ENCODE measurements around the gene NRP1. TPM values are rescaled to one million over a fixed set of nuclear protein-coding genes. Genes with fewer than 3 reads are reported as not detected.

The NRP1 gene
- total RNA-seq, 1 donor from 2014 or later: 16.1 TPM

GRCh38 chr10:33233635-33234034 lies 100.8 kb downstream of the NRP1 start:
- no peak overlapping the region for H3K27ac Mint-ChIP-seq (ENCODE audit: unreplicated experiment)
- DNase-seq (ENCODE audit: low read depth, low spot score): no peak
- no peak overlapping the region for H3K4me3 Mint-ChIP-seq
- no peaks in the 10 kb centered on the region for H3K36me3 Mint-ChIP-seq (ENCODE audit: low read depth)
- no peaks in the 10 kb centered on the region for H3K27me3 Mint-ChIP-seq (ENCODE audit: low read depth)
- H3K4me1 Mint-ChIP-seq: peaks cover 64% of the 10 kb centered on the region
- TF ChIP-seq CTCF (conservative IDR thresholded peaks at IDR 0.05): no peak
- peaks cover 5% of the 10 kb centered on the region for H3K9me3 Mint-ChIP-seq

GRCh38 chr10:33233221-33233620 lies 101.2 kb downstream of the NRP1 start:
- Mint-ChIP-seq H3K4me3 (no peak overlapping the region), H3K9me3 (peaks cover 5% of the 10 kb centered on the region), H3K36me3 (ENCODE audit: low read depth) (no peaks in the 10 kb centered on the region), H3K27ac (ENCODE audit: unreplicated experiment) (no peak overlapping the region), H3K4me1 (peaks cover 67% of the 10 kb centered on the region), H3K27me3 (ENCODE audit: low read depth) (no peaks in the 10 kb centered on the region)
- DNase-seq (ENCODE audit: low read depth, low spot score): no peak
- TF ChIP-seq CTCF (conservative IDR thresholded peaks at IDR 0.05): no peak

- Mint-ChIP-seq H3K36me3 (ENCODE audit: low read depth) (no peaks in the 10 kb centered on the region), H3K27ac (ENCODE audit: unreplicated experiment) (peak overlapping the region; percentile 27), H3K4me1 (peaks cover 68% of the 10 kb centered on the region)
Observed at GRCh38 chr10:33231621-33232350, 102.7 kb downstream of the NRP1 start.

GRCh38 chr10:33229949-33230267 lies 104.6 kb downstream of the NRP1 start:
- no peak overlapping the region for H3K27ac Mint-ChIP-seq (ENCODE audit: unreplicated experiment)

More at GRCh38 chr10:33231621-33232350, 102.7 kb downstream of the NRP1 start:
- no peak for TF ChIP-seq CTCF (conservative IDR thresholded peaks at IDR 0.05)
- no peak for DNase-seq (ENCODE audit: low read depth, low spot score)
- Mint-ChIP-seq H3K4me3 (no peak overlapping the region), H3K27me3 (ENCODE audit: low read depth) (no peaks in the 10 kb centered on the region), H3K9me3 (peaks cover 5% of the 10 kb centered on the region)

GRCh38 chr10:33229252-33229948 lies 105.1 kb downstream of the NRP1 start:
- Mint-ChIP-seq H3K36me3 (ENCODE audit: low read depth) (peaks cover 6% of the 10 kb centered on the region), H3K4me1 (peaks cover 51% of the 10 kb centered on the region), H3K4me3 (no peak overlapping the region), H3K27ac (ENCODE audit: unreplicated experiment) (no peak overlapping the region), H3K27me3 (ENCODE audit: low read depth) (no peaks in the 10 kb centered on the region), H3K9me3 (peaks cover 5% of the 10 kb centered on the region)
- no peak for DNase-seq (ENCODE audit: low read depth, low spot score)
- no peak for TF ChIP-seq CTCF (conservative IDR thresholded peaks at IDR 0.05)

More at GRCh38 chr10:33229949-33230267, 104.6 kb downstream of the NRP1 start:
- H3K36me3 Mint-ChIP-seq (ENCODE audit: low read depth): peaks cover 3% of the 10 kb centered on the region
- peaks cover 56% of the 10 kb centered on the region for H3K4me1 Mint-ChIP-seq
- peaks cover 5% of the 10 kb centered on the region for H3K9me3 Mint-ChIP-seq
- no peak overlapping the region for H3K4me3 Mint-ChIP-seq
- no peak for DNase-seq (ENCODE audit: low read depth, low spot score)
- H3K27me3 Mint-ChIP-seq (ENCODE audit: low read depth): no peaks in the 10 kb centered on the region
- no peak for TF ChIP-seq CTCF (conservative IDR thresholded peaks at IDR 0.05)

Data from neural crest cell (in vitro differentiated cells).